Activated CD4-positive, alpha-beta T cell treated with anti-CD3 and anti-CD28 coated beads for 24 hours (primary cell): ENCODE data around the gene MRM2.

Experiments
- DNase-seq, 2 donors: peaks; one replicate each; pipeline ENCODE4 v3.0.0-alpha.2; 2020; ENCODE audit warnings: low read depth in 2 of 2

MRM2 gene

DNA sequence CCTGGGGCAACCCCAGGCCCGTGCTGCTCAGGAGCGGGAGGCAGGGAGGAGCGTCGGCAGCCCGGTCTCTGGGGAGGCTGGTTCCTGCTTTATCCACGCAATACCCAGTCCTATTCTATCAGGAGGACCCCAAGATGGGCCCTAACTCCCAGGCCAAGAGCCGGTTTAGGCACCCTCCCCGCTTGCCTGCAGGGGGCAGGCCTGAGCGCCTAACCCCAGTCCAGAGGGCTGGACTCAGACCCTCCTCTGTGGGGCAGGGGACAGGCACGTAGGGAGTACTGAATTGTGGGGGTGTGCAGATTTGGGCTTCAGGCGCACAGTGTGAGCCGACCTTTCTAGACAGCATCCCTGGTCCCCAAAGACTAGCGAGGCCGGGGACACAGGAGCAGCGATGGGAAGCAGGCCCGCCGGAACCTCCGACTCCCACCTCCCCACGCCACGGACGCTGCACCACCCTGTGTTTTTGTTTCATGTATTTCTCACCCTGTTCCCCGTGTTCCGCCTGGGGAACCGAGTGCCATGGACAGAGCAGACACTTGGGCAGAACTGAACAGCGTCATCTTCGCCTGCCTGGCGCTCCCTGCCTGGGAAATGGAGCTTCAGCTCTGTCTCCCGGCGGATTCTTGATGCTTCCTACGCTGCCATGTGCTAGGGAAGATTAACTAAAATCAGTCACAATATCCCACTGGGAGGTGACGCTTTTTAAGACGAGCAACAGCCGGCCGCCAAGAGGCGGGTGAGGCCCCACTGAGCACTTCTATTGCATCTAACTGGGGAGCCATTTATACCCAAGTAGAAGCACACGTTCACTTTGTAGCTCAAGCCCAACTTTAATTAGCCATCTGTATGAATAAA is 5.4 kb upstream of the MRM2 start:
- DNase-seq, result no peak

DNA sequence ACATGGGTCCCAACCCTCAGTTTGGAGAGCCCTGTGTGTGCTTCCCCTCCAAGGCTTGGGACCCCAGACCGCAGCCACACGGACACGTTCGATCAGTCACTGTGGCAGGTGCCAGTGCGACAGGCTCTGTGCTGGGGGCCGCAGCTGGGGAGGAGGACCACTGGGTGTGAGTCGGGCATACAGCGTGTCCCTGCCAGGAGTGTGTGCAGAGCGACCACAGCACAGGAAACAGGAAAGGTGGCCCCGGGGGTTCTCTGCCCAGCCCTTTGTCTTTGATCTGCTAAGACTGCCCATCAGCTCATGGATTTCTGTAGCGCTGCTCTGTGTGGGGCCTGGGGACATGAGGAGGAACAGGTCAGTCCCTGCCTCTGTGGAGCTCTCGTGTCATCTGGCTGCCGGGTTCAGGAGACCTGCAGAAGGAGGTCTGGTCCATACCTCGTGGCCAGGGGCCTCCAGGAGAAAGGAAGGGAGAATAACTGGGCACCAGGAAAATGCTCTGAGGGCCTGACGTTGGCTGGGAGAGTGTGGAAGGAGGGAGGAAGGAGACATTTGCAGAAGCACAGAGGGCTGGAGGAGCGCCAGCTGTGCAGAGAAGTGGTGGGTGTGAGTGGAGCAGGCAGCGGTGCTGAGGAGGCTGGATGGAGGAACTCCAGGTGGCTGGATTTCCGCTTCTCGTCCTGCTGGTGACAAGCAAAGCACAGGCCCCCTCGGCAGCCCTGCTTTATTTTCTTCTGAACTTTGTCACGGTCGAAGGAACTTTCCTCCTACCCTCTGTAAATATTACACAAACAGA is 4.1 kb upstream of the MRM2 start:
- no peak for DNase-seq

DNA sequence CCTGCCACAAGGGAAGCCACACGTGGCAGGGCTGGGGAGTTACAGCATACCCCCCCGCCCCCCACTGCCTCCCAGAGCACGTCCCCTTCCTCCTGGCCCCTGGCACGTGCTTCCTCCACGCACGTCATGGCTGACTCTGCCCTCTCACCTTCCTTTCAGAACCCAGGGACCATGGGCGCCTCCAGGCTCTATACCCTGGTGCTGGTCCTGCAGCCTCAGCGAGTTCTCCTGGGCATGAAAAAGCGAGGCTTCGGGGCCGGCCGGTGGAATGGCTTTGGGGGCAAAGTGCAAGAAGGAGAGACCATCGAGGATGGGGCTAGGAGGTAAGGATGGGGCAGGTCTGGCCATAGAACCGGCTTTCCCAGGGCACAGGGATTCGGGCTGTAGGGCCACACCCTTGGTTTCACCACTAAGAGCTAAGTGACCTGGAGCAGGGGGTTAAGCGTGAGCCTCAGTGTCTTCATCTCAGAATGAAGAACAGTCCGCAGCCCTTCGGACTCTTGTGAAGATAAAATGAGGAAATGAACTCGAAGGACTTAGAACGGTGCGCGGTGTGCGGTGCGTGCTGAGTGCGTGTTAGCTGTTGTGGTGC is 2.5 kb upstream of the MRM2 start:
- DNase-seq, result no peak

DNA sequence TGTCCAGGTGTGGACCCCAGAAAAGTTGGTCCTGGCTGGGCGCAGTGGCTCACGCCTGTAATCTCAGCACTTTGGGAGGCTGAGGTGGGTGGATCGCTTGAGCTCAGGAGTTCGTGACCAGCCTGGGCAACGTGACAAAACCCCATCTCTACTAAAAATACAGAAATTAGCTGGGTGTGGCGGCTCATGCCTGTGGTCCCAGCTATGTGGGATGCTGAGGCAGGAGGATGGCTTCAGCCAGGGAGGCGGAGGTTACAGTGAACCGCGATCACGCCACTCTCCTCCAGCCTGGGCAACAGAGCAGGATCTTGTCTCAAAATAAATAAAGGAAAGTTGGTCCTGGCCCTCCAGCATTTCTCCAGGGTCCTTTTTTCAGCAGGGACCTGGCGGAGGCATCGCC is 1.5 kb upstream of the MRM2 start:
- DNase-seq, result no peak

DNA sequence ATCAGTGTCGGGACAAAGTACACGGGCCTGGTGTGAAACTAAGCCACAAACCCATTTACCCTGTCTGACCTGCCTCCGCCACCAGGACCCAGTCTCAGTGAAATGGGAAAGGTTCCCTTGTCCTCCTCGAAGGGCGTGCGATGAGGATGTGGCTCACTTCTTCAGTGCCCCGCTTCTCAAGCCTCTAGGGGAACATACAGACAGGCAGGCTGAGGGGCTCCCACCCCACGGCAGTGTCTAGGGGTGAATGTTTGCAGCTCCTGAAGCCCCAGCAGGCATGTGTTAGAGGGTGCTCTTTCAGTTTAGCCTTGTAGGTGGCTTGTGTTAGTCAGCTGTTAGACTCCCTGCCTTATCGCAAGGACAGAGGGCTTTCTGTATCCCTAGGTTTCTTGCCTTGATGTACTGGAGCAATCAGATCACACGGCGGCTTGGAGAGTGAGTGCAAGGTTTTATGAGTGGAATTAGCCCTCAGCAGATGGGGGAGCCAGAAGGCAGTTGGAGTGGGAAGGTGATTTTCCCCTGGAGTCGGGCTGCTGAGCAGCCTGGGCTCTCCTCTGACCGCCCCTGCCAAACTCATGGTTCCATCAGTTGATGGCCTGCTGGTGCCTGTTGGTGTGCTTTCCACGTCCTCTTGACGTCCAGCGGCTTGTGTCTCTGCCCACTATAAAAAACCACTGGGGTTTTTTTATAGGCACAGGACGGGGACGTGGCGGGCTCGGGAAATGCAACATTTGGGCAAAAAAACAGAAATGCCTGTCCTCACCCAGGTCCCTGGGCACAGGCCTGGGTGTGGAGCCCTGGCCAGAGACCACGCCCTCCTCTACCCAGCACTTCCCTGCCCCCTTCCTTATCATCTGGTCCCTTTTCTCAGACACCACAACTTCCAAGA is 780 bp upstream of the MRM2 start:
- DNase-seq, result no peak

DNA sequence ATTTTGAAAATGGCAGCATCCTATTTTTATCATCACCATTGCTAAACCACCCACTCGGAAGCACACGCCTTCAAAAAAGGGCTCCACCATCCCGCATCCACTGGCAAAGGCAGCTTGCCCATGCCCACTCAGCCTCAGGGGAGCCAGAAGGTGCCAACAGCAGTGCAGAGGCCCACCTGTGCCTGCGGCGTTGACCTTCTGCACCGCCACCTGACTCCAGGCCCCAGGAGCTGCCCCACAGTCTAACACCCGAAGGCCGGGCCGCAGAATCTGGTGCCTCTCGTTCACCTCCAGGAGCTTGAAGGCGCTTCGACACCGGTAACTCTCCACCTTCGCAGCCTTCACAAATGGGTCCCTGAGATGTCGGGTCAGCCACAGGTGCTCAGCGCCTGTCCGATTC is 2.8 kb downstream of the MRM2 start:
- no peak for DNase-seq

DNA sequence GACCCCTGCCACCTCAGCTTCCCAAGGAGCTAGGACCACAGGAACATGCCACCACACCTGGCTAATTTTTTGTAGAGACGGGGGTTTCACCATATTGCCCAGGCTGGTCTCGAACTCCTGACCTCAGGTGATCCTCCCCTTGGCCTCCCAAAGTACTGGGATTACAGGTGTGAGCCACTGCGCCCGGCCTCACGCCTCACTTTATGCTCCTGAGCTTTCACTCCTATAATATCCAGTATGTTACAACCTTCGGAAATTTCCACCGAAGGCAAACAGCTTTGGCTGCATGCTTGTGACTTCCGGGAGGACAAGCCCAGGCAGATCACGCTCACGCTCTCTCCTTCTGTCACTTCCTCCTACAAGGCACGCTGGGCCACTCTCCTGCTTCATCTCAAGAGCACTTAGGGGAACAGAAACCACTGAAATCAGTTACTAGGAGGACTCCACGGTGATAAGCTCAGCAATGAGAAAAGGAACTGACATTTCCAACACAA is 4.8 kb downstream of the MRM2 start:
- no peak for DNase-seq

DNA sequence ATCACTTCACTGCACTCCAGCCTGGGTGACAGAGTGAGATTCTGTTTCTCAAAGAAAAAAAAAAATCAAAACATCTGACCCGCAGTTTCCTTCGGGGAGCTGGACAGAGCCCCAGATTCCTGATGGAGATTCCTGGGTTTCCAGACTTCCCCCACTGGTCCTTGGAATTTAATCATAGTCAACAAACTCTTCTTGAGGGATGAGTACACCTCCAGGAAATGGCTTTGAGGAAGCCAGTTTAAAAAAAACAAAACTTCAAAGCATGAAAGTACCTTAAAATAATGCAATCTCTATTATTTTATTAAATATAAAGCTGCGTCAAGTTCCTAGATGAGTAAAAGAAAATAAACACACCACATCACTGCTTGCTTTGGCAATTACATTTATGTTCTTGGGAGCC is 8.1 kb downstream of the MRM2 start:
- DNase-seq, result no peak

DNA sequence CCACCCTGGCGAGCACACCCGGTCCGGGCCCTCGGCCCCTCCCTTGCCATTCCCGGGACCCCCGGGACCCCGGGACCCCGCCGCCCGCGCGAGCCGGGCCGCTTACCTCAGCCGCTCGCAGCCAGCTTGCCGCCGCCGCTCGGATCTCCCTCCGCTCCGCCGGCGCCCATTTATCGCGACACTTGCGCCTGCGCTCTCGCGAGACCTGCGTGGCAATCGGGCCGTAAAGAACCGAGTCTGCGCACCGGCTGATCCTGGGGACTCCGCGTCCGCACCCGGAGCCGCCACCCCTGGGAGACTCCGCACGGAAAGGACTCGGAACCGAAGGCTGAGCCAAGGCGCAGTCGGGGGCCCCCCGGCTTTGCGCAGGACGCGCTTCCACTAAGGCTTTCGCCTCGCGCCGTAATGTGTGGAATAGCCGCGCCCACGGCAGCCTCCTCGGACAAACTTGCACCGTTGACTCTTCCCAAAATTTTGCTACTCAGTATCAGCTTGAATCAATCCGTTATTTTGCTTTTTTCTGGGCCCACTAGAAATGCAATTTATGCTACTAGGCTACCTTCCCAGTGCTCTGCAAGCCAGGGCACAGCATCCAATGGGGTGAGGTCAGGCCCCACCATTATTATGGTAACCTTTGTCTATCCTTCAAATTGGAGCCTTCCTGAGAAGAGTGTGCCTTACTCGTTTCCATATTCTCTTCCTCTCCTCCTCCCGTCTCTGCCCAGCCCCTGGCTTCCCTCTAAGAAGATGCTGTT is 9.1 kb downstream of the MRM2 start, which contains the start of gene MAD1L1:
TSS of gene MAD1L1 (minus strand) at position 180 of the 755 bp plus-strand sequence. CDS start 2,812 bp downstream, outside the sequence.
- DNase-seq, result peak; percentile 68 to 85

DNA sequence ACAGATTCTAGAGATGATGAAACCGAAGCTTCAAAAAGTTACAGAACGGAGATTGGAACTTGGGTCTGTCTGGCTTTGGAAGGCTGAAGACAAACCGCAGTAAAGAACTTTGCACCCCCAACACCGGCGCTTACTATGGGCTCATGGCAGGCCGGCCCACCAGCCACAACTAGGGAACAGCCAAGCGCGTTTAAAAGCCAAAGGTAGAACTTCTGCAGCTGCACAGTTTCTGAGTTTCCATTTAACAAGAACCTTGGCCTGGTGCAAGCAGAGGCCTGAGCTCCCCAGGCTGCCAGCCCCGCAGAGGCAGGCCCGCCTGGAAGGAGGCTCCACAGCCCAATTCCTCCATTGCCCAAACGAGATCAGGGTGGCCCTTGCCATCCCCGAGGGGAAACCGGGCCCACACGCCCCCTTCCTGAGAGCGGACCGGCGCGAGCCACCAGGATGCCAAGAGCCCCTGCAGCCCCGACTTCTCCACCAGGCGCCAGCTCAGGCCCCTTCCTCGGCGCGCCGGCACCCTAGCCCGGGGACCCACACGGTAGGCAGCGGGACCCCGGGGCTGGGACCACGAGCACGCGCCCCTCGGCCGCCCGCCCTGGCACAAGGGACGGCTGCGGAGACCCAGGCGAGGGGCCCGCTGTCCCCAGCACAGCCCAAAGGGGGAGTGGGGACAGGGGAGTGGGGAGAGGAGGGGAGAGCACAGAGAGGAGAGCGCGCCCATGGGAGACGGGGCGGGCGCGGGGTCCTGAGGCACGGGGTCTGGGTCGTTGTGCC is 9.8 kb downstream of the MRM2 start:
- no peak for DNase-seq

DNA sequence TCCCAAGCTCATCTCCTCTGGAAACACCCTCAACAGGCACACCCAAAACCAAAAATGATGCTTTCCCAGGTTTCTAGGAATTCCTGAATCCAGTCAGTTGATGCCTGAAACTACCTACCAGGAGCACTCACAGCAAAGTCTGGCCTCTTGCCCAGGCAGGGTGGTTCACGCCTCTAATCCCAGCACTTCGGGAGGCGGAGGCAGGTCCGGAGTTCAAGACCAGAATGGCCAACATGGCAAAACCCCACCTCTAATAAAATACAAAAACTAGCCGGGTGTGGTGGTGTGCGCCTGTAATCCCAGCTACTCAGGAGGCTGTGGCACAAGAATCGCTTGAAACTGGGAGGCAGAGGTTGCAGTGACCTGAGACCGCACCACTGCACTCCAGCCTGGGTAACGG is 11.1 kb downstream of the MRM2 start:
- no peak for DNase-seq

DNA sequence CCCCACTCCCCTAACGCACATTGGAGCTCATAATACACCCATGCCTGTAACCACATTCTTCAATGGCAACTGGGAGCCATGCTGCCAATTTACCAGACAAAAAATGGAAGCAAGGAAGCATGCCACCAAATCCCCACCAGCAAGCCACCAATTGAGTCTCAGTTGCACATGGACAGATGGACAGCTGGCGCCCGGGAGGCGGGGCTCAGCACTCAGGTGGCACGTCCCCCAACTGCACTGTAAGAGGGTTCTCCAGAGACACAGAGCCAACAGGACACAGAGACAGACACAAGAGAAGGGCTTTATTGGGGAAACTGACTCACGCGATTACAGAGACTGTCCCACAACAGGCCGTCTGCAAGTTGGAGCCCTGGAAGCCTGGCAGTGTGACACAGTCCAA is 11.8 kb downstream of the MRM2 start:
- DNase-seq, result no peak

DNA sequence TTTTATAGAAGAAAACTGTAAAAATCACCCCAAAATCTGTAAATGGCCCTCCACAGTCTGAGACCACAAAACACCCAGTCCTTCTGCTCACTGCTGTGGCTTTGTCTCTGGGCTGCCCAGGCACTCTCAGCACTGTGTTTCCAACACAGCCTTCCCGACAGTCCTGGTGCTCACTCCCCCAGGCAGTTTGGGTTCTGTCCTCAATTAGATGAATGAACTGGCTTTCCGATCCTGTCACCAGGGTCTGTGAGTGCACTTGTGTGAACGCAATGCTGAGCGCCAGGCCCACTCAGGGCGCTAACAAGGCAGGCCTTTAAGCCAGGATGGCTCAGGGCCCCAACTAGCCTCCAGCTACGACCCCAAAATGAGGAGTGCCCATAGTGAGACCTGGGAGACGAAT is 12.5 kb downstream of the MRM2 start:
- DNase-seq, result no peak

DNA sequence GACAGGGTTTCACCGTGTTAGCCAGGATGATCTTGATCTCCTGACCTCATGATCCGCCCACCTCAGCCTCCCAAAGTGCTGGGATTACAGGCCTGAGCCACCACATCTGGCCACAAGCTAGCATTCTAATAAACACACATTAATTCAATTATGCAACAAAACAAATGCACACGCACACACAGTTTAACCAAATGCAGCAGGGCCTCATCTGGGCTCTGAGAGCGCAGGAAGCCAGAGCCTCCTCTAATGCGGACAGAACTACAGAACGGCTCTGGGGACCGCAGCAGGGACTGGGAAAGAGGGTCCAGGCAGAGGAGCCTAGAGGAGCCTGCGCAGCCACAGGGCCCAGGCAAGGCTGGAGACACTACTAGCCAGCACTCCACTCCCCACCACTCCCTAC is 13.1 kb downstream of the MRM2 start:
- DNase-seq, result no peak

DNA sequence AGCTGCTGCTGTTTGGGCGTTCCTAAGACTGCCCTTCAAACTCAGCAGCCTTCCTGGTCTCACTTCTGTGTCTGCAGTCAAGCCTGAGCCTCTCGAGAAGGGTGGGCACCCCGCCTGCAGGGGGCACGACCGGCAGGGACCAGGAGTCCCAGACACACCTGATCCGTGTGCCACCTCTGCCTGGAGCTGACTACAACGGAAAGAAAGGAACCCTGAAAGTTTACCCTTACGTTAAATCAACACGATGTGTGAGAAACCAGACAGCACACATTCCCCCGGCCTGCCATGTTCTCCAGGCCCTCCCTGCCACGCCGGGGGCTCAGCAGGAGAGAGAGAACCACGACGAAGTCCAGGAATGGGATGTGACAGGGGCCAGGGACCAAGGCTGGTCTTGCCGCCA is 14.3 kb downstream of the MRM2 start:
- DNase-seq, result no peak

DNA sequence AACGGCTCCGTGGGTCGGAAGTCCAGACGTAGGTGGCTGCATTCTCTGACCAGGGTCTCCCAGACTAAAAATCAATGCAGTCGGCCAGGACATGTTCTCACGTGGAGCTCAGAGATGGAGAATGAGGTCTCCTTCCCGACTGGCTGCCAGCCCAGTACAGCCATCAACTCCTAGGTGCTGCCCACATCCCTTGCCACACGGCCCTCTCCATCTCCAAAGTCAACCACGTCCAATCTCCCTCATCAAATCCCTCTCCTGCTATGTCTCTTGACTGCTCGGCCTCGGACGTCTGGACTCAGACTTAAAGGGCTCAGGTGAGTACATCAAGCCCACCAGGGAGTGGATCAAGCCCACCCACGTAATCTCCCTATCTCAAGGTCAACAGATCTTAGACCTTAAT is 16.2 kb downstream of the MRM2 start:
- DNase-seq, result no peak

DNA sequence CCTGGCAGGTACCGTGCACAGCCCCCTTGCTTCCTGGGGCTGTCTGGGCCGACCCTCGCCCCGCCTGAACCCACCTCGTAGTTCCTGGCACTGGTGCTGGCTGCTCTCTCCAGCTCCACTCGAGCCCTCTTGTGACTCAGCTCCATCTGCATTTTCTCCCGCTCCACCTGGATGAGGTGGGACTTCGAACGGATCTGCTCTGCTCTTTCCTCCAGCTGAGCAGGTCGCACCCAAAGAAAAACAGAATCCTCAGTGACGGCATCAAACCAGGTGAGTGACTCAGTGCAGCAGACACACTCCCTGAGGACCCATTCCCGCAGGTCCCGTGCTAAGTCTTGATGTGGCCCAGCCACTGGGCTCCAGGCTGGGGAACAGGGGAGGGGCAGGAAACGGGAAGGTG is 16.7 kb downstream of the MRM2 start:
- no peak for DNase-seq

DNA sequence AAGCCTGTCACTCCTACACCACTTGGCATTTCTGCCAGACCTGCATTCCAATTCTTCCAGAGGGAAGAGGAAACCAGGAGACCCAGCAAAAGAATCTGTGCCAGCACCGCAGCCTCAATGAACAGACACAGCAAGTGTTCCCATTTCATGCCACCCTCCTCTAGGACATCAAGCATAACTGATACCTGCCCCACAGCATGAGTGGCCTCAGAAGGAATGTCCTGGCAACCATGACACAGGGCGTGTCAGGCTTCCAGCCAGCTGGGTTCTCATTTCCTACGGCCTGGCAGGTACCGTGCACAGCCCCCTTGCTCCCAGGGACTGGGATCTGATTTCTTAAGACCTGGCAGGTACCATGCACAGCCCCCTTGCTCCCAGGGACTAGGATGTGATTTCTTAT is 17.1 kb downstream of the MRM2 start:
- no peak for DNase-seq

DNA sequence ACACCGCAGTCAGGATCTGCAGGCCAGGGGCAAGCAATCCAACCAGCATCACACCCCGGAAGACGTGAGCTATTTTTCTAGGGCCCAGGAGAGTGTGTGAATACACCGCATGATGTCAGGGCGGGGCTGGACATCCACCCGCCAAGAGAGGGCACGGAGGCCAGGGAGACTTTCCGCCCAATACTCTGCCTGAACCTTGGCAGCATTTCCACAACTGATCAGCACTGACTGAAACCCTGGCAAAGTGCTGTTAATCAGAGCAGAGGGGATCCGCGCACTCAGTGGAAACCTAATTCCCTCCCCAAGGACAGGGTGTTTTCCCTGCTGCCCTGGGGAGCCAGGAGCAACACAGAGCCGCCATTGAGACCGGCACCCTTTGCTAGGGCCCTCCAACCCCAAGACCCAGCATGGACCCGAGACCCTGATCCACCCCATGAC is 17.5 kb downstream of the MRM2 start:
- no peak for DNase-seq

DNA sequence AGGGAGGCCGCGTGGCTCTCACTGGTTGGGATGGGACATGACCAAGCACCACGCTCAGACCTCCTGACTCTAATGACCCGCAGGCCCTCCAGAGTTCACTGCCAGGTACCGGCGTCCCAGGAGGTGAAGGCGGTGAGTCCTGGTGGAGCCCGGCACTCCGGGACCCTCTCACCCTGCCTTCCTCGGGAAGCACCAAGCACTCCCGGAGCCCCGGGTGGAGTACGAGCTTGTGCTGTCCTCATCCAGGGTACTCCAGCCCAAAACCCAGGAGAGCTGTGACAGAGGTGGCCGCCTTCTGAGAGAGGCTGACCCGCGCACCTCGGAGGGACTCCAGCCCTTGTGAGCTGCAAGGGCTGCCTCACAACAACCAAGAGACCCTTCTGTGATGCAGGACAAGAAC is 18.7 kb downstream of the MRM2 start:
- no peak for DNase-seq
